Dendritic cell treated with granulocyte-macrophage colony-stimulating factor and Interleukin-4, amounts not matched to agents 40 ng/mL and 50 ng/mL, for 4 days (primary cell): ENCODE measurements around the gene SCML2.
A peak's percentile ranks its signal among the peaks of the same experiment; 100 is the strongest.
"Not testable (repeated sequence)": the region's sequence is repeated elsewhere in the genome, so short reads cannot be mapped to it uniquely, and the experiment has no call there.

Source experiments
- H3K27ac Mint-ChIP-seq: one replicate; pipeline ENCODE4 v1.8.0; 2022; ENCODE audit warnings: mild to moderate bottlenecking, mixed read lengths
- H3K27me3 Mint-ChIP-seq: one replicate; pipeline ENCODE4 v1.8.0; 2022; ENCODE audit warnings: mild to moderate bottlenecking, mixed read lengths
- H3K36me3 Mint-ChIP-seq: one replicate; pipeline ENCODE4 v1.8.0; 2022; ENCODE audit warnings: low read depth, mixed read lengths
- H3K4me1 Mint-ChIP-seq: one replicate; pipeline ENCODE4 v1.8.0; 2022; ENCODE audit warnings: low read depth, mixed read lengths
- H3K4me3 Mint-ChIP-seq: one replicate; pipeline ENCODE4 v1.8.0; 2022; ENCODE audit warnings: mild to moderate bottlenecking, moderate library complexity, mixed read lengths
- H3K9me3 Mint-ChIP-seq: one replicate; pipeline ENCODE4 v1.8.0; 2022; ENCODE audit warnings: mixed read lengths
- intact Hi-C: fragments of 100-400 bp; cut with micrococcal nuclease; formaldehyde crosslinking; loops from one replicate; pipeline ENCODE4 v1.15.0; 2022

Gene SCML2

GRCh38 chrX:18354369-18355223 lies at the start of gene SCML2:
SCML2 (minus strand) TSS chrX:18354688; CDS start chrX:18334071, 20,617 bp downstream.
- Mint-ChIP-seq H3K36me3 (no peaks in the 10 kb centered on the region), H3K4me3 (peak within 1 kb of the TSS; percentile 76), H3K27ac (peak within 1 kb of the TSS; percentile 65), H3K27me3 (peaks cover 12% of the 10 kb centered on the region), H3K4me1 (peaks cover 13% of the 10 kb centered on the region), H3K9me3 (no peaks in the 10 kb centered on the region)
- intact Hi-C loops: no loop called here

DNA sequence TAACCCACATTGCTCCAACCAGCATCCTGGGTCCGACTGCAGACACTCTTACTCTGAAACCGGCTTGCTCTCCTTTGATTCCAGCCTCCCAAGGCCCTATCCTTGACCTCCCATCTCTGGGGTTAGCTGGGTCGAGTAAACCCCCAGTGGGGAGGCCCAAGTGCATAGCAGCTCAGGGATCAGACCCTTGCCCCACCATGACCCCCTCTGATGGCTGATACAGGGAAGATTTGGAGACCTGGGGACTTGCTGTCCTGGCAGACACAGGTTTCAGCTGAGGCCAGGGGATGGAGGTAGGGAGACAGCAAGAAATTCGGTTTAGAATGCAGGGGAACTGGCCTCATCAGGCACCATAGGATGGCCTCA lies 47.3 kb upstream of the SCML2 start:
- no peak overlapping the region for H3K27ac Mint-ChIP-seq
- no peak overlapping the region for H3K4me3 Mint-ChIP-seq
- H3K9me3 Mint-ChIP-seq: no peaks in the 10 kb centered on the region

DNA sequence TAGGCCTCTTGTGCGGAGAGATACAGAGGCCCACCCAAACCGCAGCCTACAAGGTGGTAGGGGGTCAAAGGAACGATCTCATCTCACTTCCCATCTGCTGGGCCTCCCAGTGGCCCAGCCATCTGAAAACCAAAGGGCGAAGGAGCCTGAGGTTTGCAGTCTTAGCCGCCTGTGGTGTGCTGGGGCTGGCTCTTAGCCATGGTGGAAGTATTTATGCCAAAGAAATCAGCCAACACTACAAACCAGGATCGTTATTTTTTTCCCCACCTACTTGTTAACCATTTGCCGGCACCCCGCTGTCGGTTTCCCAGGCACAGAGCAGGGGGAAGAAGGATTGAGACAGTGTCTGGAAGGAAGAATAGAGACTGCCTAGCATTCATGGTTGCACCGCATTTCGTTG lies 40.0 kb upstream of the SCML2 start:
- Mint-ChIP-seq H3K36me3 (no peaks in the 10 kb centered on the region), H3K27ac (no peak overlapping the region), H3K9me3 (no peaks in the 10 kb centered on the region), H3K4me1 (no peaks in the 10 kb centered on the region), H3K4me3 (no peak overlapping the region), H3K27me3 (no peaks in the 10 kb centered on the region)
- intact Hi-C loops: no loop called here

More for the DNA sequence above, 47.3 kb upstream of the SCML2 start:
- intact Hi-C loops: no loop called here
- H3K4me1 Mint-ChIP-seq: no peaks in the 10 kb centered on the region
- H3K36me3 Mint-ChIP-seq: no peaks in the 10 kb centered on the region
- no peaks in the 10 kb centered on the region for H3K27me3 Mint-ChIP-seq

DNA sequence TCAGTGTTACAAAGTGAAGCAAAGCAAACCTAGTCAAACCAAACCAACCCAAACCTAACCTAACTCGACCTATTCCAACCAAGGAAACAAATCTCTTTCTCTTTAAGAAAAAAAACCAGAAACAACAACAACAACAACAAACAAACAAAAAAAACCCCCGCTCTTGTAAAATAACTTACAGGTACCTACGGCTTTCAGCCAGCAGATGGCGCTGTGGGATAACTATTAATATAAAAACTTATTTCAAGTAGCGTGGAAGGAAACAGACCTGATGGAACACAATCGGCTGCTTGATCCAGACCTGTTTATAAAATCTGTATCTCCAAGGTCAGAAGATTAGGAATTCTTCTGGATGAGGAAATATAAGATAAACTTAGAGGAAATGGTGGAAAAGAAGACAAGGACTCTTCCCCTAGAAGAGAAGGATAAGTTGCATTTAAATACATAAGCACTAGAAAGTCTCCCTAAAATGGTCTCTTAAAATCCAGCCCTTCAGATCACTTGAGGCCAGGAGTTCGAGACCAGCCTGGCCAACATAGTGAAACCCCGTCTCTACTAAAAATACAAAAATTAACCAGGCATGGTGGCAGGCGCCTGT lies 36.6 kb upstream of the SCML2 start:
- Mint-ChIP-seq H3K4me3 (no peak overlapping the region), H3K9me3 (no peaks in the 10 kb centered on the region), H3K36me3 (no peaks in the 10 kb centered on the region), H3K27me3 (no peaks in the 10 kb centered on the region), H3K27ac (no peak overlapping the region), H3K4me1 (no peaks in the 10 kb centered on the region)
- intact Hi-C loops: loop anchor here (1.0 kb wide), 1 partner anchor 943 kb away; no protein-coding TSS in a partner anchor

- Mint-ChIP-seq H3K27me3 (no peaks in the 10 kb centered on the region), H3K27ac (no peak overlapping the region), H3K4me3 (no peak overlapping the region), H3K4me1 (no peaks in the 10 kb centered on the region), H3K36me3 (no peaks in the 10 kb centered on the region), H3K9me3 (no peaks in the 10 kb centered on the region)
- intact Hi-C loops: no loop called here
These were observed 35.5 kb upstream of the SCML2 start for GRCh38 chrX:18389966-18390365.

GRCh38 chrX:18377796-18378195 lies 23.3 kb upstream of the SCML2 start:
- Mint-ChIP-seq H3K4me1 (no peaks in the 10 kb centered on the region), H3K27ac (no peak overlapping the region), H3K9me3 (no peaks in the 10 kb centered on the region), H3K4me3 (no peak overlapping the region), H3K27me3 (peaks cover 4% of the 10 kb centered on the region), H3K36me3 (no peaks in the 10 kb centered on the region)
- intact Hi-C loops: loop anchor here (2.0 to 5.0 kb wide), 2 partner anchors 430 to 589 kb away; no protein-coding TSS in a partner anchor

DNA sequence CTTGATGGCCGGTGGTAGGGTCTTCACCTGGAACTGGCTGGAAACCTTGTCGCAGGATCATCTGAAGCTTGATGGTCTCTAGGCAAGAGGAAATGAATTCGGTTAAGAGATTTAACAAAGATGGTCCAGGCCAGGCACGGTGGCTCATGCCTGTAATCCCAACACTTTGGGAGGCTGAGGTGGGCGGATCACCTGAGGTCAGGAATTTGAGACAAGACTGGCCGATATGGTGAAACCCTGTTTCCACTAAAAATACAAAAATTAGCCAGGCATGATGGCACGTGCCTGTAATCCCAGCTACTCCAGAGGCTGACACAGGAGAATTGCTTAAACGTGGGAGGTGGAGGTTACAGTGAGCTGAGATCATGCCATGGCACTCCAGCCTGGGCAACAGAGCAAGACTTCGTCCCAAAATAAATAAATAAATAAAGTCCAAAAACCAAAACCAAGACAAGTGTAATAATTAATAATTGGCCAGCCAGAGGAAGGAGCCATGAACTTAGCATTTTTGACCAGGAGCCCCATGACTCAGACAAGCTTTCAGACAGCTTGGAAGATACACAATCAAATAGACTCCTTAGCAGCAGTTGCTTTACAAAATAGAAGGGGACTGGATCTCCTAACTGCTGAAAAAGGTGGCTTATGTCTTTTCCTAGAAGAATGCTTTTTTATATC lies 20.8 kb upstream of the SCML2 start:
- H3K36me3 Mint-ChIP-seq, H3K4me3 Mint-ChIP-seq, H3K9me3 Mint-ChIP-seq, H3K4me1 Mint-ChIP-seq, H3K27ac Mint-ChIP-seq: not testable (repeated sequence)
- intact Hi-C loops: loop anchor here (5.0 kb wide), 1 partner anchor 428 kb away; no protein-coding TSS in a partner anchor
- peaks cover 13% of the 10 kb centered on the region for H3K27me3 Mint-ChIP-seq

DNA sequence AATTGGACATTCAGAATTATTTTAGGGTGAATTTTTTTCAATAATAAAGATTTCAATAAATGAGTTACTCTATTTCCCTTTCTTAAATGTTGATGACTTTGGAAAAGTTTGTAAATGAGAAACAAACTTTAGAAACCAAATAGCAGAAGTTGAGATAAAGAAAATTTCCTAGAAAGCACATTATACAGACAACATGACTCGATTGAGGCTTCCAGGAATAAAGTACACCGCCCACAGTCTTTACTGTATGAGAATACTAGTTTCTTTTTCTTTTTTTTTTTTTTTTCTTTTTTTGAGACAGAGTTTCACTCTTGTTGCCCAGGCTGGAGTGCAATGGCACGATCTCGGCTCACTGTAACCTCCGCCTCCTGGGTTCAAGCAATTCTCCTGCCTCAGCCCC lies 14.6 kb upstream of the SCML2 start:
- H3K36me3 Mint-ChIP-seq, H3K4me3 Mint-ChIP-seq, intact Hi-C loops, H3K9me3 Mint-ChIP-seq, H3K27ac Mint-ChIP-seq, H3K4me1 Mint-ChIP-seq: not testable (repeated sequence)
- H3K27me3 Mint-ChIP-seq: peaks cover 22% of the 10 kb centered on the region

DNA sequence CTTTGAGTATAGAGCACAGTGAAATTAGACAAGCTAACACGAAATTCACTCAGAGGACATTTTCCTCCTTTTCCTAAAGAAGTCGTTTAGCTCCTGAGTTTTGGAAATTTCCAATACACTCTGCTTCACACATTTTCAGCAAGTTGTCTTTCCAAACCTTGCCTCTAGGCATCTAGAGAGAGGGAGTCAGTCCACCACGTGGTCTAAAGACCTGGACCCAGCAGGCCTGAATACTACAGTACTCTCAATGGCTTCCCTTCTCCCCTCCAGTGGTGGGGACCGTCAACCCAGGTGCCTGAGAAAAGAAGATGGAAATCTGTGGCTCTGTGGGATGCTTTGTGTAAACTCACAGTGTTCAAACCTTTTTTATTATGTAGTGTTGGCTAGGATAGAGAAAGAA lies 13.9 kb upstream of the SCML2 start:
- H3K27ac Mint-ChIP-seq: no peak overlapping the region
- intact Hi-C loops: no loop called here
- H3K4me1 Mint-ChIP-seq: no peaks in the 10 kb centered on the region
- peaks cover 22% of the 10 kb centered on the region for H3K27me3 Mint-ChIP-seq
- H3K4me3 Mint-ChIP-seq: no peak overlapping the region
- no peaks in the 10 kb centered on the region for H3K36me3 Mint-ChIP-seq
- H3K9me3 Mint-ChIP-seq: no peaks in the 10 kb centered on the region

- Mint-ChIP-seq H3K27me3 (peaks cover 19% of the 10 kb centered on the region), H3K4me1 (no peaks in the 10 kb centered on the region), H3K36me3 (no peaks in the 10 kb centered on the region), H3K9me3 (no peaks in the 10 kb centered on the region), H3K4me3 (no peak overlapping the region), H3K27ac (no peak overlapping the region)
- intact Hi-C loops: no loop called here
These were observed 6.4 kb upstream of the SCML2 start for GRCh38 chrX:18360867-18361266.

DNA sequence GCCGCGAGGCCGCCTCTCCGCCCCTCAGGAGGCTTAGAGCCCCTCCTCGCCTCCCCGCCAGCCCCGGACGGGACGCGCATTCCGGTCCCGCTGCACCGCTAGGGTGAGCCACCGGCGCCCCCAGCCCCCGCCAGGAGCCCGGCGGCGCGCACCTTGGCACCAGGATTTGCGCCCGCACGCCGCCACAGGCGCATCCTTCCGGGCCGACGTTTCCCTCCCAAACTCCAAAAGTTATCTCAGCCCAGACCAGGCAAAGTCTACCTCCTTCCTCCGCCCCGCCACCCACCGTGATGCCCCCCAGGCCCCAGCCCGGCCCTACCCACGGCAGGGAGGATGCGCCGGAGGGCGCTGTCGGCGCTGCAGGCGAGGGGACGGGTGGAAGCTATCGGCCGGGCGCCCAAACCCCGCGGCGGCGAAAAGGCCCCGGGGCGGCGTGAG lies 538 bp downstream of the SCML2 start:
- Mint-ChIP-seq H3K27ac (peak overlapping the region; percentile 65), H3K27me3 (peaks cover 11% of the 10 kb centered on the region), H3K36me3 (no peaks in the 10 kb centered on the region), H3K4me3 (peak overlapping the region; percentile 76), H3K4me1 (peaks cover 13% of the 10 kb centered on the region), H3K9me3 (no peaks in the 10 kb centered on the region)
- intact Hi-C loops: no loop called here

DNA sequence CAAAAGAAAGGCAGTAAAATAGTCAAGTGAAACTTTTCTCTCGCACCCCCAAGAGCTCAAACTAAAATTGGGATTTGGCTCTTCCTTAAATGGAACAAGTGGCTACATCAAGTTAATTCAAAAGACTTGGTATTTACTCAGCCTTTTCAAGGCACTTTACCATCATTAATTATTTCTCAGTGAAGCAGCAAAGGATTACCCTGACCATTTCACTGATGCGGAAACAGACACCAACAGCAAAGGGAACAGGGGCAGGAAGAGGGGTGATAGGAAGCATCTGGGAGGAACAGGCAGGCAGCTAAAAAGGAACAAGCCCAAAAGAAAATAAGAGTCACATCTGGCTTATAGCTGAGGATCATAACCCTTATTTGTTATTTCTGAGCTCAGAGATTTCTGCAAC lies 2.7 kb downstream of the SCML2 start:
- Mint-ChIP-seq H3K27ac (no peak overlapping the region), H3K36me3 (no peaks in the 10 kb centered on the region), H3K27me3 (peaks cover 7% of the 10 kb centered on the region), H3K4me1 (peaks cover 13% of the 10 kb centered on the region), H3K9me3 (no peaks in the 10 kb centered on the region), H3K4me3 (no peak overlapping the region)
- intact Hi-C loops: no loop called here

DNA sequence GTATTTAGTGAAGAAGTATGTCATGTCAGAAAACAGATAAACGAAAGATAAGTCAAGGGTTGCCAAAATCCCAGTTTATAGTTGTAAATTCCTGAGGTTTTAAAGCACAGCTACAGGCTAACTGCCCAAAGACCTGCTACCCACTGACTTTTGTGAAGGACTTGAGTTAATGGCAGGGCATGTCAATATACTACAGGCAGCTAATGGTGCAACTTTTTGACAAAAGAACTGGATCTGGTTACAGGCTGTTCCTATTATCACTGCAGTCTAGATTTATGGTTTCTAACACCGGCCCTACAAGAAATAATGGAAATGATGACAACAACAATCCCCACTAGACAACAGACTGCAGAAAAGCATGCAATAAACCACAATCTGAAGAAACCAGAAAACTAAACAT lies 6.4 kb downstream of the SCML2 start:
- no peaks in the 10 kb centered on the region for H3K36me3 Mint-ChIP-seq
- H3K27ac Mint-ChIP-seq: no peak overlapping the region
- no peak overlapping the region for H3K4me3 Mint-ChIP-seq
- no peaks in the 10 kb centered on the region for H3K27me3 Mint-ChIP-seq
- intact Hi-C loops: no loop called here
- H3K9me3 Mint-ChIP-seq: no peaks in the 10 kb centered on the region
- H3K4me1 Mint-ChIP-seq: peaks cover 8% of the 10 kb centered on the region

DNA sequence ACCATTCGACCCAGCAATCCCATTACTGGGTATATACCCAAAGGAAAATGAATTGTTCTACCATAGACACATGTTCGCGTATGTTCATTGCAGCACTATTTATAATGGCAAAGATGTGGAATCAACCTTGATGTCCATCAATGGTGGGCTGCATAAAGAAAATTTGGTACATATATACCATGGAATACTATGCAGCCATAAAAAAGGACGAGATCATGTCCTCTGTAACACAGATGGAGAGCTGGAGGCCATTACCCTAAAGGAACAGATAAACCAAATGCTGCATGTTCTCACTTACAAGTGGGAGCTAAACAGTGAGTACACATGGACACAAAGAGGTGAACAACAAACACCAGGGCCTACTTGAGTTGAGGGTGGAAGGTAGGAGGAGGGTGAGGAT lies 45.1 kb downstream of the SCML2 start:
- Mint-ChIP-seq H3K4me3 (no peak overlapping the region), H3K36me3 (peaks cover 9% of the 10 kb centered on the region), H3K9me3 (peaks cover 15% of the 10 kb centered on the region), H3K27me3 (no peaks in the 10 kb centered on the region), H3K4me1 (no peaks in the 10 kb centered on the region), H3K27ac (no peak overlapping the region)
- intact Hi-C loops: no loop called here
